Measurements from ENCODE around the gene RNF114. TPM values are rescaled to one million over a fixed set of nuclear protein-coding genes. Genes with fewer than 3 reads are reported as not detected.

RNF114 gene
- total RNA-seq, 6 experiments from 2014 or later: 38.6 to 113 (median 44.9) TPM

DNA sequence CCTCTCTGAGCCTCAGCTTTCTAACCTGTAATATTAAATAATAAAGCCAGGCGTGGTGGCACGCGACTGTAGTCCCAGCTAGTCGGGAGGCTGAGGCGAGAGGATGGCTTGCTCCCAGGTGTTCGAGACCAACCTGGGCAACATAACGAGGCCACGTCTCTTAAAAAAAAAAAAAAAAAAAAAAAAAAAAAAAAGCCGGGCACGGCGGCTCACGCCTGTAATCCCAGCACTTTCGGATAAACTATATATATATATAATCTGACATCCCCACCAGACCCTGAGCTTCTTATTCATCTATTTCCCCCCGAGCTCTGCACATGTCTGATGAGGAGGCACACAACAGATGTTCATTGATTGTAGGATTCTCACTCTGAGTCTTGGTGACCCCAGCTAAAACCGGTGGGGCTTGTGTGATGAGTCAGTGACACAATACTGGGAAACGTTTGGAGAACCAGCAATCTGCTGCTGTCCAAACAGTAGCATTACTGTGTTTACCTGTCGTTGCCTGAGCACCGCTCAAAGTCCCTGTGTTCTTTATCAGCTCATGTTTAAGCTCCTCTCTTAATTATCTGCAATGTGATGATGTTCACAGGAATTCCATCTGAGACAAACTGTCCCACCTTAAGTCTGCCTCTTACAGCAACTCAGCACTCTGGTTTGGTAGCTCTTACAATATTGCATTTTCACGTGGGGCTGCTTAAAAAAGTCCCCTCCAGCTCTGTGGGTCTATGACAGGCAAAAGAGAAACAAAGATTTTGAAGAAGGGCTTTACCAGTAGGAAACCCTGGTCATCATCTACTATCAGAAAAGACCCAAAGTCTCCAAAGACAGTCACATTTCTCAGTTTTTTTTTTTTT, 19.8 kb upstream of the RNF114 start:
- H3K4me1 ChIP-seq: peaks cover 0 to 25% (median 0%) of the 10 kb centered on the region in 4 donors
- H3K27me3 ChIP-seq: no peaks in the 10 kb centered on the region
- intact Hi-C loops (cut with DNase I): no loop called here
- WGBS (ENCODE audit: insufficient coverage, low coverage, low lambda C conversion rate, missing lambda C conversion rate): 18% methylated on average over 19 of the region's 19 CpGs
- peak overlapping the region; percentile 97 to 100 (median 99) for H3K27ac ChIP-seq
- DNase-seq (peak; percentile 56 to 79 (median 74)), ATAC-seq (peak; percentile 77 to 84 (median 80))
- no peaks in the 10 kb centered on the region for H3K36me3 ChIP-seq
- H3K4me3 ChIP-seq: peak overlapping the region; percentile 92 to 100 (median 99)
- no peaks in the 10 kb centered on the region for H3K9me3 ChIP-seq
- TF ChIP-seq POLR2A (IDR thresholded peaks at IDR 0.05): no peak
- TF ChIP-seq, protein P1, sequence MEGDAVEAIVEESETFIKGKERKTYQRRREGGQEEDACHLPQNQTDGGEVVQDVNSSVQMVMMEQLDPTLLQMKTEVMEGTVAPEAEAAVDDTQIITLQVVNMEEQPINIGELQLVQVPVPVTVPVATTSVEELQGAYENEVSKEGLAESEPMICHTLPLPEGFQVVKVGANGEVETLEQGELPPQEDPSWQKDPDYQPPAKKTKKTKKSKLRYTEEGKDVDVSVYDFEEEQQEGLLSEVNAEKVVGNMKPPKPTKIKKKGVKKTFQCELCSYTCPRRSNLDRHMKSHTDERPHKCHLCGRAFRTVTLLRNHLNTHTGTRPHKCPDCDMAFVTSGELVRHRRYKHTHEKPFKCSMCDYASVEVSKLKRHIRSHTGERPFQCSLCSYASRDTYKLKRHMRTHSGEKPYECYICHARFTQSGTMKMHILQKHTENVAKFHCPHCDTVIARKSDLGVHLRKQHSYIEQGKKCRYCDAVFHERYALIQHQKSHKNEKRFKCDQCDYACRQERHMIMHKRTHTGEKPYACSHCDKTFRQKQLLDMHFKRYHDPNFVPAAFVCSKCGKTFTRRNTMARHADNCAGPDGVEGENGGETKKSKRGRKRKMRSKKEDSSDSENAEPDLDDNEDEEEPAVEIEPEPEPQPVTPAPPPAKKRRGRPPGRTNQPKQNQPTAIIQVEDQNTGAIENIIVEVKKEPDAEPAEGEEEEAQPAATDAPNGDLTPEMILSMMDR (IDR thresholded peaks at IDR 0.05): no peak

- H3K36me3 ChIP-seq: no peaks in the 10 kb centered on the region
- H3K27me3 ChIP-seq: no peaks in the 10 kb centered on the region
- H3K4me1 ChIP-seq: peaks cover 0 to 28% (median 3%) of the 10 kb centered on the region in 4 donors
- no peak overlapping the region for H3K4me3 ChIP-seq
- no peaks in the 10 kb centered on the region for H3K9me3 ChIP-seq
- no peak for TF ChIP-seq POLR2A (IDR thresholded peaks at IDR 0.05)
- TF ChIP-seq, protein P1 (IDR thresholded peaks at IDR 0.05): no peak
- 93% methylated on average over 3 of the region's 3 CpGs for WGBS (ENCODE audit: insufficient coverage, low coverage, low lambda C conversion rate, missing lambda C conversion rate)
- H3K27ac ChIP-seq: no peak overlapping the region
- intact Hi-C loops (cut with DNase I): no loop called here
- ATAC-seq: no peak
- no peak for DNase-seq
Observed at GRCh38 chr20:49918446-49918845, 17.8 kb upstream of the RNF114 start.

DNA sequence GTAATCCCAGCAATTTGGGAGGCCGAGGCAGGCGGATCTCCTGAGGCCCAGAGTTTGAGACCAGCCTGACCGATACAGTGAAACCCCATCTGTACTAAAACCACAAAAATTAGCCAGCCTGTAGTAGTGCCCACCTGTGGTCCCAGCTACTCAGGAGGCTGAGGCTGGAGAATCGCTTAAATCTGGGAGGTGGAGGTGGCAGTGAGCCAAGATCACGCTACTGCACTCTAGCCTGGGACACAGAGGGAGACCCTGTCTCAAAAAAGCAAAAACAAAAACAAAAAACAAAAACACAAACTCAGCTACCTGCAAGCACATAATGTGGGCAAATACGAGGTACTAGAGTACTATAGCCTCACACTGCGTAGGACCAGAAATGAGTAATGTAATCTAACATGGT, 17.2 kb upstream of the RNF114 start:
- intact Hi-C loops (cut with DNase I): no loop called here
- DNase-seq (no peak), ATAC-seq (no peak)
- no peak for TF ChIP-seq POLR2A (IDR thresholded peaks at IDR 0.05)
- TF ChIP-seq, protein P1 (IDR thresholded peaks at IDR 0.05): no peak
- Histone ChIP-seq H3K36me3 (no peaks in the 10 kb centered on the region), H3K4me1 (peaks cover 0 to 26% (median 3%) of the 10 kb centered on the region in 4 donors), H3K4me3 (no peak overlapping the region), H3K27me3 (no peaks in the 10 kb centered on the region), H3K27ac (no peak overlapping the region), H3K9me3 (no peaks in the 10 kb centered on the region)
- 51% methylated on average over 5 of the region's 7 CpGs for WGBS (ENCODE audit: insufficient coverage, low coverage, low lambda C conversion rate, missing lambda C conversion rate)

- no peak for ATAC-seq
- TF ChIP-seq POLR2A (IDR thresholded peaks at IDR 0.05): no peak
- TF ChIP-seq, protein P1 (IDR thresholded peaks at IDR 0.05): no peak
Observed at GRCh38 chr20:49919461-49919860, 16.7 kb upstream of the RNF114 start.

More at GRCh38 chr20:49919461-49919860, 16.7 kb upstream of the RNF114 start:
- H3K36me3 ChIP-seq: no peaks in the 10 kb centered on the region
- H3K27ac ChIP-seq: no peak overlapping the region
- no peaks in the 10 kb centered on the region for H3K27me3 ChIP-seq
- 87% methylated on average over 2 of the region's 2 CpGs for WGBS (ENCODE audit: insufficient coverage, low coverage, low lambda C conversion rate, missing lambda C conversion rate)
- H3K4me3 ChIP-seq: no peak overlapping the region
- no peaks in the 10 kb centered on the region for H3K9me3 ChIP-seq
- intact Hi-C loops (cut with DNase I): no loop called here
- DNase-seq: no peak
- peaks cover 0 to 22% (median 3%) of the 10 kb centered on the region in 4 donors for H3K4me1 ChIP-seq
